ENCODE results near the gene KRT71.
"Not testable (repeated sequence)": the region's sequence is repeated elsewhere in the genome, so short reads cannot be mapped to it uniquely, and the experiment has no call there.

Gene KRT71

GRCh38 chr12:52552681-52553195, at the start of gene KRT71:
KRT71 (minus strand) TSS chr12:52553145; CDS start chr12:52553077, 68 bp downstream.
- DNase-seq = no peak

- DNase-seq = no peak
Observed at GRCh38 chr12:52602552-52602951, 49.6 kb upstream of the KRT71 start.

- no peak for DNase-seq
Observed at GRCh38 chr12:52601671-52602070, 48.7 kb upstream of the KRT71 start.

GRCh38 chr12:52600941-52601481, 48.1 kb upstream of the KRT71 start, which contains the start of gene KRT72:
KRT72 (minus strand) TSS chr12:52601463; CDS start chr12:52601452, 11 bp downstream.
- DNase-seq = no peak

- DNase-seq = no peak
Observed at GRCh38 chr12:52600475-52600874, 47.5 kb upstream of the KRT71 start.

- no peak for DNase-seq
Observed at GRCh38 chr12:52600071-52600470, 47.1 kb upstream of the KRT71 start.

GRCh38 chr12:52598966-52599365, 46.0 kb upstream of the KRT71 start:
- DNase-seq = no peak

GRCh38 chr12:52594237-52594636, 41.3 kb upstream of the KRT71 start:
- not testable (repeated sequence) for DNase-seq

GRCh38 chr12:52591521-52591920, 38.6 kb upstream of the KRT71 start:
- no peak for DNase-seq

- no peak for DNase-seq
Observed at GRCh38 chr12:52590021-52590420, 37.1 kb upstream of the KRT71 start.

GRCh38 chr12:52587563-52587962, 34.6 kb upstream of the KRT71 start:
- no peak for DNase-seq

GRCh38 chr12:52585946-52586345, 33.0 kb upstream of the KRT71 start:
- no peak for DNase-seq

- DNase-seq = peak; percentile 33 to 66
Observed at GRCh38 chr12:52585066-52585465, 32.1 kb upstream of the KRT71 start.

- no peak for DNase-seq
Observed at GRCh38 chr12:52584156-52584682, 31.3 kb upstream of the KRT71 start.

GRCh38 chr12:52582971-52583456, 30.1 kb upstream of the KRT71 start:
- DNase-seq = peak; percentile 77 to 92

- DNase-seq = no peak
Observed at GRCh38 chr12:52582486-52582885, 29.5 kb upstream of the KRT71 start.

GRCh38 chr12:52581481-52581880, 28.5 kb upstream of the KRT71 start:
- DNase-seq = peak in 1 of 2 donors; percentile 49

- no peak for DNase-seq
Observed at GRCh38 chr12:52581066-52581465, 28.1 kb upstream of the KRT71 start.

GRCh38 chr12:52580496-52580895, 27.6 kb upstream of the KRT71 start:
- DNase-seq = no peak

- DNase-seq = no peak
Observed at GRCh38 chr12:52579468-52580465, 26.8 kb upstream of the KRT71 start.

- no peak for DNase-seq
Observed at GRCh38 chr12:52578469-52578868, 25.5 kb upstream of the KRT71 start.

GRCh38 chr12:52577316-52577715, 24.4 kb upstream of the KRT71 start:
- DNase-seq = no peak

GRCh38 chr12:52575948-52576347, 23.0 kb upstream of the KRT71 start:
- DNase-seq = no peak

Data from inflammatory macrophage treated with lipopolysaccharide for 1 hour (primary cell).